Measurements from ENCODE around the gene RALGAPA2.

DNA sequence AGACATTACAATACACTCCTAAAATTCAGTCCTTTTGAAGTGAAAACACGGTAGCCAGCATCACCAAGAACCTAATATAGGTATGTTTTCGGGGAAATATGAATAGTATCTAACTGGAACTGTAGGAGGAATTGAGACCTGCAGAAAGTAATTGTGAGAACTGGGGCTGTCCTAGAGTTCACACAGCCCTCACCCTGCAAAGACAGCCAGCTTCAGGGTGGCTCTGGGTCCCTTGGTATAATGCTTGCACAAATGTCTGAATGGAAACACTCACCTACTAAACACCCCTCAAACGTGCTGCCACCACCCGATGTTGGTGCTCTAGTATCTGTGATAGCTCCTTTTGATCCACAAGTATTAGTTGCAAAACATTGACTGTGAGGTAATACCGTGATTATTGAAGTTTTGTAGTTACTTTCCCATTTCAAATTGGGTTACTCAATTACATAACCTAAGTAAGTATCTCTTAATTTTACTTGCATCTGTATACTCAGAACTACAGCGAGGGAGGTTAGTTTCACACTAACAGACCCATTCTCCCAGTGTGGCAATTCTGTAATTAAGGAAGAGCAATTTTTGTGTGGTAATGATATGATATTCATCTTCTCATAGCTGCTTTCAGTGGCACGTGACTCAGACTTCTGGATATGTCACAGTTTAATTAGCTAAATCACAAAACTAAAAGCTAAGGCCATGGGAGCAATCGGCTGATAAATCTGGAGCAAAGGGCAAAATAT, 215.0 kb downstream of the RALGAPA2 start:
- TF ChIP-seq EZH2 (conservative IDR thresholded peaks at IDR 0.05; ENCODE audit: low read depth, low read length) (no peak), ZNF335 (CRISPR knock-in tag; IDR thresholded peaks at IDR 0.05) (no peak), TCF7L2 (IDR thresholded peaks at IDR 0.05; ENCODE audit: low read depth, low read length) (no peak), EP300 (IDR thresholded peaks at IDR 0.05; ENCODE audit: low read depth in 2 of 2, low read length in 2 of 2) (no peak), EP300 (CRISPR knock-in tag; IDR thresholded peaks at IDR 0.05; ENCODE audit: borderline replicate concordance) (no peak), CBX1 (IDR thresholded peaks at IDR 0.05; ENCODE audit: low read depth) (no peak), ZSCAN9 (CRISPR knock-in tag; IDR thresholded peaks at IDR 0.05; ENCODE audit: borderline replicate concordance) (no peak)
- TF ChIP-seq, protein P1, sequence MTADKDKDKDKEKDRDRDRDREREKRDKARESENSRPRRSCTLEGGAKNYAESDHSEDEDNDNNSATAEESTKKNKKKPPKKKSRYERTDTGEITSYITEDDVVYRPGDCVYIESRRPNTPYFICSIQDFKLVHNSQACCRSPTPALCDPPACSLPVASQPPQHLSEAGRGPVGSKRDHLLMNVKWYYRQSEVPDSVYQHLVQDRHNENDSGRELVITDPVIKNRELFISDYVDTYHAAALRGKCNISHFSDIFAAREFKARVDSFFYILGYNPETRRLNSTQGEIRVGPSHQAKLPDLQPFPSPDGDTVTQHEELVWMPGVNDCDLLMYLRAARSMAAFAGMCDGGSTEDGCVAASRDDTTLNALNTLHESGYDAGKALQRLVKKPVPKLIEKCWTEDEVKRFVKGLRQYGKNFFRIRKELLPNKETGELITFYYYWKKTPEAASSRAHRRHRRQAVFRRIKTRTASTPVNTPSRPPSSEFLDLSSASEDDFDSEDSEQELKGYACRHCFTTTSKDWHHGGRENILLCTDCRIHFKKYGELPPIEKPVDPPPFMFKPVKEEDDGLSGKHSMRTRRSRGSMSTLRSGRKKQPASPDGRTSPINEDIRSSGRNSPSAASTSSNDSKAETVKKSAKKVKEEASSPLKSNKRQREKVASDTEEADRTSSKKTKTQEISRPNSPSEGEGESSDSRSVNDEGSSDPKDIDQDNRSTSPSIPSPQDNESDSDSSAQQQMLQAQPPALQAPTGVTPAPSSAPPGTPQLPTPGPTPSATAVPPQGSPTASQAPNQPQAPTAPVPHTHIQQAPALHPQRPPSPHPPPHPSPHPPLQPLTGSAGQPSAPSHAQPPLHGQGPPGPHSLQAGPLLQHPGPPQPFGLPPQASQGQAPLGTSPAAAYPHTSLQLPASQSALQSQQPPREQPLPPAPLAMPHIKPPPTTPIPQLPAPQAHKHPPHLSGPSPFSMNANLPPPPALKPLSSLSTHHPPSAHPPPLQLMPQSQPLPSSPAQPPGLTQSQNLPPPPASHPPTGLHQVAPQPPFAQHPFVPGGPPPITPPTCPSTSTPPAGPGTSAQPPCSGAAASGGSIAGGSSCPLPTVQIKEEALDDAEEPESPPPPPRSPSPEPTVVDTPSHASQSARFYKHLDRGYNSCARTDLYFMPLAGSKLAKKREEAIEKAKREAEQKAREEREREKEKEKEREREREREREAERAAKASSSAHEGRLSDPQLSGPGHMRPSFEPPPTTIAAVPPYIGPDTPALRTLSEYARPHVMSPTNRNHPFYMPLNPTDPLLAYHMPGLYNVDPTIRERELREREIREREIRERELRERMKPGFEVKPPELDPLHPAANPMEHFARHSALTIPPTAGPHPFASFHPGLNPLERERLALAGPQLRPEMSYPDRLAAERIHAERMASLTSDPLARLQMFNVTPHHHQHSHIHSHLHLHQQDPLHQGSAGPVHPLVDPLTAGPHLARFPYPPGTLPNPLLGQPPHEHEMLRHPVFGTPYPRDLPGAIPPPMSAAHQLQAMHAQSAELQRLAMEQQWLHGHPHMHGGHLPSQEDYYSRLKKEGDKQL (CRISPR knock-in tag; IDR thresholded peaks at IDR 0.05; ENCODE audit: low read depth), result no peak
- TF ChIP-seq, protein P2, sequence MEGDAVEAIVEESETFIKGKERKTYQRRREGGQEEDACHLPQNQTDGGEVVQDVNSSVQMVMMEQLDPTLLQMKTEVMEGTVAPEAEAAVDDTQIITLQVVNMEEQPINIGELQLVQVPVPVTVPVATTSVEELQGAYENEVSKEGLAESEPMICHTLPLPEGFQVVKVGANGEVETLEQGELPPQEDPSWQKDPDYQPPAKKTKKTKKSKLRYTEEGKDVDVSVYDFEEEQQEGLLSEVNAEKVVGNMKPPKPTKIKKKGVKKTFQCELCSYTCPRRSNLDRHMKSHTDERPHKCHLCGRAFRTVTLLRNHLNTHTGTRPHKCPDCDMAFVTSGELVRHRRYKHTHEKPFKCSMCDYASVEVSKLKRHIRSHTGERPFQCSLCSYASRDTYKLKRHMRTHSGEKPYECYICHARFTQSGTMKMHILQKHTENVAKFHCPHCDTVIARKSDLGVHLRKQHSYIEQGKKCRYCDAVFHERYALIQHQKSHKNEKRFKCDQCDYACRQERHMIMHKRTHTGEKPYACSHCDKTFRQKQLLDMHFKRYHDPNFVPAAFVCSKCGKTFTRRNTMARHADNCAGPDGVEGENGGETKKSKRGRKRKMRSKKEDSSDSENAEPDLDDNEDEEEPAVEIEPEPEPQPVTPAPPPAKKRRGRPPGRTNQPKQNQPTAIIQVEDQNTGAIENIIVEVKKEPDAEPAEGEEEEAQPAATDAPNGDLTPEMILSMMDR (CRISPR knock-in tag; IDR thresholded peaks at IDR 0.05), result no peak
- TF ChIP-seq, protein P3, sequence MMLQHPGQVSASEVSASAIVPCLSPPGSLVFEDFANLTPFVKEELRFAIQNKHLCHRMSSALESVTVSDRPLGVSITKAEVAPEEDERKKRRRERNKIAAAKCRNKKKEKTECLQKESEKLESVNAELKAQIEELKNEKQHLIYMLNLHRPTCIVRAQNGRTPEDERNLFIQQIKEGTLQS (CRISPR knock-in tag; IDR thresholded peaks at IDR 0.05), result no peak

Data from HepG2 (cell line).